H1 (cell line): ENCODE data around the gene DLL4. TPM values are rescaled to one million over a fixed set of nuclear protein-coding genes. Genes with fewer than 3 reads are reported as not detected.

Experiments
- BCL11A ChIP-seq, 2 experiments: IDR thresholded peaks; one replicate each; pipeline ENCODE4 v1.6.1; 2011; ENCODE audit warnings: low read depth in 2 of 2, low read length in 2 of 2, mild to moderate bottlenecking in 2 of 2
- CHD7 ChIP-seq: fragments of 300-600 bp; sonication (generic); IDR thresholded peaks from 2 replicates; pipeline ENCODE4 v1.7.1; 2012; ENCODE audit warnings: low read length, moderate library complexity, mild to moderate bottlenecking, inconsistent platforms; ENCODE audit not compliant: insufficient replicate concordance
- EGR1 ChIP-seq: IDR thresholded peaks from 2 replicates; pipeline ENCODE4 v1.6.1; 2011; ENCODE audit warnings: low read depth, low read length, borderline replicate concordance
- GABPA ChIP-seq: IDR thresholded peaks from 2 replicates; pipeline ENCODE4 v1.6.1; 2011; ENCODE audit warnings: mild to moderate bottlenecking, low read length, moderate library complexity, borderline replicate concordance; ENCODE audit not compliant: insufficient read depth
- JUN ChIP-seq: IDR thresholded peaks from 2 replicates; pipeline ENCODE4 v1.6.1; 2011; ENCODE audit warnings: low read depth, mild to moderate bottlenecking, improper control_type of control experiment, low read length
- KDM5A ChIP-seq: fragments of 200-600 bp; IDR thresholded peaks from 2 replicates; pipeline ENCODE4 v1.7.1; 2012; ENCODE audit warnings: mild to moderate bottlenecking, low read length, inconsistent platforms, mixed read lengths
- MAFK ChIP-seq: IDR thresholded peaks from 2 replicates; pipeline ENCODE4 v1.6.1; 2012; ENCODE audit warnings: low read depth, mild to moderate bottlenecking, improper control_type of control experiment, low read length
- POU5F1 ChIP-seq: IDR thresholded peaks from 2 replicates; pipeline ENCODE4 v1.6.1; 2011; ENCODE audit warnings: low read depth, mild to moderate bottlenecking, low read length, moderate library complexity
- RAD21 ChIP-seq, 2 experiments: IDR thresholded peaks in 1 of 2; conservative IDR thresholded peaks in 1 of 2; 2 replicates each; pipeline ENCODE4 v1.6.1; 2011; ENCODE audit warnings: low read depth in 2 of 2, low read length in 2 of 2, improper control_type of control experiment in 1 of 2, inconsistent platforms in 1 of 2, mild to moderate bottlenecking in 1 of 2, moderate library complexity in 1 of 2
- TAF1 ChIP-seq: IDR thresholded peaks from 2 replicates; pipeline ENCODE4 v1.6.1; 2011; ENCODE audit warnings: mild to moderate bottlenecking, low read depth, low read length
- polyA plus RNA-seq, 7 experiments: library from polyadenylated mRNA; depleted of rRNA in 3 of 7; stranded (reverse) in 5 of 7; unstranded in 2 of 7; fragments of >200 nt in 5 of 7; fragments of 200-250 nt in 2 of 7; gene quantifications; 1 replicate in 5 of 7; 2 replicates in 1 of 7; 4 replicates in 1 of 7; pipeline versions ENCODE4 v1.2.1 to v1.2.3, GENCODE V29; 2011 to 2013; ENCODE audit warnings: missing spikeins in 2 of 7, mixed read lengths in 2 of 7
- total RNA-seq: library from RNA; stranded (reverse); fragmentation: NEBNext Ultra II Directional; extraction: Animal tissue kit (Norgen Biotek cat#: 25700); gene quantifications from 2 replicates; pipeline ENCODE4 v1.2.1, GENCODE V29; 2021
- TF ChIP-seq, protein P1 (sequence below): IDR thresholded peaks from 2 replicates; pipeline ENCODE4 v1.6.1; 2011; ENCODE audit warnings: low read length, improper control_type of control experiment

The DLL4 gene
- total and polyA plus RNA-seq, 2 of the 8 experiments (the other 6 are each of a cell fraction or from before 2014, with no cell fraction given): 0.23 to 0.60 TPM

DNA sequence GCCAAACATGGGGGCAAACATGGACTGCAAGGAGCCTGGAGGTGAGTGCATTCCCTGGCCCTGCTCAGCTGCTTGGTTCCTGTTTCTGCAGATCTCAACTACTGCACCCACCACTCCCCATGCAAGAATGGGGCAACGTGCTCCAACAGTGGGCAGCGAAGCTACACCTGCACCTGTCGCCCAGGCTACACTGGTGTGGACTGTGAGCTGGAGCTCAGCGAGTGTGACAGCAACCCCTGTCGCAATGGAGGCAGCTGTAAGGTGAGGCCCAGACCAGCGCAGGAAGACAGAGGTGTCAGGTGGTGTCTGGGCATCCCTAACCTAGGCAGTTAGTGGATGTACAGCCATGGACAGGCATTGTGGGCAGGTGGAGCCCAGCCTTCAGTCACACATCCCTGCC is 5.3 kb downstream of the DLL4 start (continued):
- TF ChIP-seq CHD7 (no peak), GABPA (no peak), RAD21 (IDR thresholded peaks at IDR 0.05 in 1 of 2, conservative IDR thresholded peaks at IDR 0.05 in 1 of 2; ENCODE audit: low read depth in 2 of 2, low read length in 2 of 2) (no peak), TAF1 (no peak), EGR1 (no peak), BCL11A (IDR thresholded peaks at IDR 0.05; ENCODE audit: low read depth in 2 of 2, low read length in 2 of 2) (no peak), MAFK (no peak), KDM5A (no peak), JUN (no peak), POU5F1 (no peak)
- TF ChIP-seq, protein P1, sequence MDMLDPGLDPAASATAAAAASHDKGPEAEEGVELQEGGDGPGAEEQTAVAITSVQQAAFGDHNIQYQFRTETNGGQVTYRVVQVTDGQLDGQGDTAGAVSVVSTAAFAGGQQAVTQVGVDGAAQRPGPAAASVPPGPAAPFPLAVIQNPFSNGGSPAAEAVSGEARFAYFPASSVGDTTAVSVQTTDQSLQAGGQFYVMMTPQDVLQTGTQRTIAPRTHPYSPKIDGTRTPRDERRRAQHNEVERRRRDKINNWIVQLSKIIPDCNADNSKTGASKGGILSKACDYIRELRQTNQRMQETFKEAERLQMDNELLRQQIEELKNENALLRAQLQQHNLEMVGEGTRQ: no peak
